ENCODE data around the gene PDE8A.
"Not testable (repeated sequence)": the region's sequence is repeated elsewhere in the genome, so short reads cannot be mapped to it uniquely, and the experiment has no call there.

The PDE8A gene

DNA sequence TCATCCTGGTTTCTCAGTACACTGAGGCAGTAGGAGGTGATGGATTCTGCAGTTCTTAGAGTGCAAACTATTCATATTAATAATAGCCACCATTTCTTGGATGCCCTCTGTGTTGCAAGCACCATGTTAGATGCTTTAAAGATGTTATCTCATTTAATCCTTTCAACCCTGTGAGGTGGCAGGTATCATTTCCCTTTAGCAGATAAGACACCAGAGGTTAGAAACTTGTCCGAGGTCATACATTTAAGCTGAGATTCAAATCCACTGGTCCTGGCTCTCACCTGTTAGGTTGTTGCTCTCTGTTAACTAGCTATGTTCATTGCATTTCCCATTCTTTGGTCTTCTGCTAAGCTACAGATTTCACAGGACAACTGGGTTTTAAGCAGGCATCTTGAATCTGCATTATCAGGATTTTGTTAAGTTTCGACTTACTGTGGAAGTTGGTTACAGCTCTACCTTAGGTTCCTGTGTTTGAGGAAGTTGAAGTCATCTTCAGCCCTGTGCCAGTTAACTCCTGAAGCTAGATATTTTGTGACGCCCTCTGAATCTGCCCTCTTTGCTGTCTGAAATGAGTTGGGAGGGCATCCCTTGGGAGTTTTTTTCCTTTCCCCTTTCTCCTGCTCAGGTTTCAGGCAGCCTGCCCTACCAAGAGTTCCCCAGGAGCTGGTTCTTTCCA, 6.4 kb downstream of the PDE8A start:
- WGBS, 2 experiments: 91 to 95% methylated on average over 3 of the region's 3 CpGs
- H3K27me3 ChIP-seq (ENCODE audit: control insufficient read depth, insufficient read depth, low read length, poor library complexity, severe bottlenecking): peaks cover 25% of the 10 kb centered on the region
- H3K9me3 ChIP-seq (ENCODE audit: control insufficient read depth, low read length): no peaks in the 10 kb centered on the region
- H3K36me3 ChIP-seq (ENCODE audit: control insufficient read depth, insufficient read depth, low read length): no peaks in the 10 kb centered on the region
- H3K4me3 ChIP-seq (ENCODE audit: insufficient read depth, low read depth, low read length): no peak overlapping the region
- no peaks in the 10 kb centered on the region for H3K4me1 ChIP-seq (ENCODE audit: control insufficient read depth, insufficient read depth, low read length)
- H3K27ac ChIP-seq (ENCODE audit: insufficient read depth, low read depth, low read length, poor library complexity, severe bottlenecking): no peak overlapping the region

DNA sequence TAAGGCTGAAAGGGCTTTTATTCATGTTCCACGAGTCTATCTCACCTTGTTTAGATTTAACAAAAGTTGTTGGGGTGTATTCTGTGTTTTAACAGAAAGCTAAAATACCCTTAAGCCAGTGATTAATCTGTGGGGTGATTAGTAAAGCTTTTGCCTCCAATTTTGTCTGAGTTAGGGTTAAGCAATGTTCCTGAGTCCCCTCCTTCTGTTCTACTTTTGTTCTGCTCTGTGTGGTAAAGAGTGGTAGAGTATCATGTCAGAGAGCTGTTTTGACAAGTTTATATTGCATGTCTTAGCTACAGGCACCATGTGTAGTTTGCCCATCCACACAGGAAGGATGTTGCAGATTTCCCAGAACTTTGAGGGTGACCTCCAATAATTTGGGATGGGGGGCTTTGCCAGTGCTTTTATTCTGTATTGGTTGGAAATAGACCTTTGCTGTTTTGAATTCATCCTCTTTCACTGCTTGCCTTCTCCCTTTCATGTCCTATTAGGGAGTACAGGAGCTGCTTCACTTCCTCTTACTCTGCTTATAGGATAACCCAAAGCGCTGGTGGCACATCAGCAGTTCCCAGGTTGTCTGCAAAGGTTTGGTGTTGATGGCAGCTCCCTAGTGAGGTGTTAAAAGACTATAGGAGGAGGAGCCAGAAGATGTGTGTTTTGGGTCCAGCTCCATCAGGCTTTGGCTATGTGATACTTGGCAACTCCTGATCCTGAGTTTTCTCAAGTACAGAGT, 7.4 kb downstream of the PDE8A start:
- H3K36me3 ChIP-seq (ENCODE audit: control insufficient read depth, insufficient read depth, low read length): no peaks in the 10 kb centered on the region
- H3K4me1 ChIP-seq (ENCODE audit: control insufficient read depth, insufficient read depth, low read length): no peaks in the 10 kb centered on the region
- no peak overlapping the region for H3K4me3 ChIP-seq (ENCODE audit: insufficient read depth, low read depth, low read length)
- peaks cover 15% of the 10 kb centered on the region for H3K27me3 ChIP-seq (ENCODE audit: control insufficient read depth, insufficient read depth, low read length, poor library complexity, severe bottlenecking)
- H3K27ac ChIP-seq (ENCODE audit: insufficient read depth, low read depth, low read length, poor library complexity, severe bottlenecking): no peak overlapping the region
- WGBS, 2 experiments: 95 to 100% methylated on average over 2 of the region's 2 CpGs
- no peaks in the 10 kb centered on the region for H3K9me3 ChIP-seq (ENCODE audit: control insufficient read depth, low read length)

DNA sequence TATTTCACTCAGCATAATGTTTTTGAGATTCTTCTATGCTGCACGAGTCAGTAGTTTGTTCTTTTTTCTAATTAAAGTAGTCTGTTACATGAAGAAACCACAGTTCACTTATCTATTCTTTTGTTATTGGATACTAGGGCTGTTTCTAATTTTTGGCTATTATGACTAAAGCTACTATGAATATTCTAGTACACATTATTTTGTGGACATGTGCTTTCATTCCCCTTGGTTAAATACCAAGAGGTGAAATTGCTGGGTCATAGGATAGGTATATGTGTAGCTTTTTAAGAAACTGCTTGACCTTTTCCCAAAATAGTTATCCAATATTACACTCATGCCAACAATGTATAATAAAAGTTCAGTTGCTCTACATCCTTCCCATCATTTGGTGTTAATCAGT, 8.9 kb downstream of the PDE8A start:
- no peak overlapping the region for H3K27ac ChIP-seq (ENCODE audit: insufficient read depth, low read depth, low read length, poor library complexity, severe bottlenecking)
- no peak overlapping the region for H3K4me3 ChIP-seq (ENCODE audit: insufficient read depth, low read depth, low read length)
- H3K9me3 ChIP-seq (ENCODE audit: control insufficient read depth, low read length): no peaks in the 10 kb centered on the region
- no peaks in the 10 kb centered on the region for H3K4me1 ChIP-seq (ENCODE audit: control insufficient read depth, insufficient read depth, low read length)
- 60% methylated on average over 1 of the region's 1 CpG; no CpG with 5 or more reads in 1 of the 2 experiments for WGBS, 2 experiments
- H3K36me3 ChIP-seq (ENCODE audit: control insufficient read depth, insufficient read depth, low read length): no peaks in the 10 kb centered on the region
- H3K27me3 ChIP-seq (ENCODE audit: control insufficient read depth, insufficient read depth, low read length, poor library complexity, severe bottlenecking): peaks cover under 1% of the 10 kb centered on the region

DNA sequence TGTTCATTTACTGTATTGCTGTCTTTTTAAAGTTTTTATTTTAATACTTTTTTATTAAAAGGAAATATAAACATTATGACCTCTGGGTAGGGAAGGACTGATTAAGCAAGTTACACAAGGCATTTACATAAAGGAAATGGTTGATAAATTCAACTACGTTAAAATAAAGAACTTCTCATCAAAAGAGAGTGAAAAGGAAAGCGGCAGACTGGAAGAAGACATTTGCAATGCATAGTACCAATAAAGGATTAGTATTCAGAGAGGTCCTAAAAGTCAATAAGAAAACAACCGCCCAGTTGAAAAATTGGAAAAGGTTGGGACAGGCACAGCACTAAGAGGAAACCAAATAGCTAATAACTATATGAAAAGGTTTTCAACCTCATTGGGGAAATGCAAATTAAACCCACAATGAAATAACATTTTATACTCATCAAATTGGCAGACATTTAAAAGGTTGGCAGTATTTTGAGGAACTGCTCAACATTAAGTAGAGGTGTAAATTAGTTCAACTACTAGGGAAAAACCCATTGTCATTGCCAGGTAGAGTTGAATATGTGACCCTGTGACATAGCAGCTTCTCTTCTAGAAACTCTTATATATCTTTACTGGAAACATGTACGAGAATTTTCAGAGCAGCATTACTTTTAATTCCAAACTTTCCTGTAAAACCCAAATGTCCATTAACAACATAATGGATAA, 9.5 kb downstream of the PDE8A start:
- Histone ChIP-seq H3K4me3 (ENCODE audit: insufficient read depth, low read depth, low read length) (no peak overlapping the region), H3K9me3 (ENCODE audit: control insufficient read depth, low read length) (no peaks in the 10 kb centered on the region), H3K27ac (ENCODE audit: insufficient read depth, low read depth, low read length, poor library complexity, severe bottlenecking) (no peak overlapping the region), H3K27me3 (ENCODE audit: control insufficient read depth, insufficient read depth, low read length, poor library complexity, severe bottlenecking) (no peaks in the 10 kb centered on the region), H3K36me3 (ENCODE audit: control insufficient read depth, insufficient read depth, low read length) (no peaks in the 10 kb centered on the region), H3K4me1 (ENCODE audit: control insufficient read depth, insufficient read depth, low read length) (no peaks in the 10 kb centered on the region)
- WGBS, 2 experiments: 83 to 87% methylated on average over 3 to 4 of the region's 4 CpGs

DNA sequence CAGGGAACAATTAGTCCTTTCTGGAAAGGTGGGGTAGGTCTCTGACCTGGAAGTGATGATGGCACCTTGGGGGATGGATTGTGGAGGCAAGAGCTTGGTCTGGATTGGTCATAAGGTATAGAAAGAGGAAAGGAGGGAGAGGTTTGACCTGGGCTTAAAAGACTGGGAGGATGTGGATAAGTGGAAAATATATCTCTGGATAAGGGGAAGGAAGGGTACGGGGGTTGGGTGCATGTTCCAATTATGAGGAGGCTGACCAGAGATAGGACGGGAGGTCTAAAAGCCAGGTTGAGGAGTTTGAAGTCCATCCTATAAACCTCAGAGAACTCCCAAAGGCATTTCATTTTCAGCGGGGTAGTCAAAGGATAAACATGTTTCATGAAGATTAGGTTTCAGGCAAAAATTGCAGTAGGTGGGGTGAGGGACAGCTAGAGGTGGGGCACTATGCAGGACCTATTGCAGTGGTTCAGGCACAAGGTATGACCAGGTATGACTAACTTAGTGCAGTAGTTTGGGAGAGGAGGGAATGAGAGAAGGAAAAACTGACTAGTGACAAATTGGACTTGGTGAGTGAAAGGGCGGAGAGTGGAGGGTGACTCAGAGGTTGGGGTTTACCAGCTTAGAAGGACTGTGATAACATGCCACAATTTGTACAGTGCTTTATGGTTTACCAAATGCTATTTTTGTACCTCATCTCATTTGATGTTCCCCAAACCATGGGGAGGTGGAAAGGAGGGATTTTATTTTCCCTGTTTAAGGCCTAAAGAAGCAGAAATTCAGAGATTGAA, 10.7 kb downstream of the PDE8A start:
- 87 to 97% methylated on average over 4 of the region's 4 CpGs for WGBS, 2 experiments
- H3K4me1 ChIP-seq (ENCODE audit: control insufficient read depth, insufficient read depth, low read length): no peaks in the 10 kb centered on the region
- no peaks in the 10 kb centered on the region for H3K9me3 ChIP-seq (ENCODE audit: control insufficient read depth, low read length)
- no peaks in the 10 kb centered on the region for H3K27me3 ChIP-seq (ENCODE audit: control insufficient read depth, insufficient read depth, low read length, poor library complexity, severe bottlenecking)
- H3K4me3 ChIP-seq (ENCODE audit: insufficient read depth, low read depth, low read length): no peak overlapping the region
- no peaks in the 10 kb centered on the region for H3K36me3 ChIP-seq (ENCODE audit: control insufficient read depth, insufficient read depth, low read length)
- no peak overlapping the region for H3K27ac ChIP-seq (ENCODE audit: insufficient read depth, low read depth, low read length, poor library complexity, severe bottlenecking)

DNA sequence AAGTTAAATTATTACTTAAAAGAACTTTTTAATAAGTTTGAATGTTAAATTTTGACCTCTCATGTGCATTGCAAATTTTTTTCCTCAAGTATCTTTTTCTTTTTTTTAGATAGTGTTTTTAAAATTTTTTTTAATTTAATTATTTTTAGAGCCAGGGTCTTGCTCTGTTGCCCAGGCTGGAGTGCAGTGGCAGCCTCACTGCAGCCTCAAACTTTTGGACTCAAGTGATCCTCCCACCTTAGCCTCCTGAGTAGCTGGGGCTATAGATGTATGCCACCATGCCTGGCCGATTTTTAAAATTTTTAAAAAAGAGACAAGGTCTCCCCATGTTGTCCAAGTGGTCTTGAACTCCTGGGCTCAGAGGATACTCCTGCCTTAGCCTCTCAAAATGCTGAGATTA, 14.4 kb downstream of the PDE8A start:
- Histone ChIP-seq H3K4me3 (ENCODE audit: insufficient read depth, low read depth, low read length) (no peak overlapping the region), H3K27ac (ENCODE audit: insufficient read depth, low read depth, low read length, poor library complexity, severe bottlenecking) (no peak overlapping the region), H3K36me3 (ENCODE audit: control insufficient read depth, insufficient read depth, low read length) (no peaks in the 10 kb centered on the region), H3K9me3 (ENCODE audit: control insufficient read depth, low read length) (no peaks in the 10 kb centered on the region), H3K27me3 (ENCODE audit: control insufficient read depth, insufficient read depth, low read length, poor library complexity, severe bottlenecking) (no peaks in the 10 kb centered on the region), H3K4me1 (ENCODE audit: control insufficient read depth, insufficient read depth, low read length) (no peaks in the 10 kb centered on the region)
- 83 to 91% methylated on average over 1 of the region's 1 CpG for WGBS, 2 experiments

DNA sequence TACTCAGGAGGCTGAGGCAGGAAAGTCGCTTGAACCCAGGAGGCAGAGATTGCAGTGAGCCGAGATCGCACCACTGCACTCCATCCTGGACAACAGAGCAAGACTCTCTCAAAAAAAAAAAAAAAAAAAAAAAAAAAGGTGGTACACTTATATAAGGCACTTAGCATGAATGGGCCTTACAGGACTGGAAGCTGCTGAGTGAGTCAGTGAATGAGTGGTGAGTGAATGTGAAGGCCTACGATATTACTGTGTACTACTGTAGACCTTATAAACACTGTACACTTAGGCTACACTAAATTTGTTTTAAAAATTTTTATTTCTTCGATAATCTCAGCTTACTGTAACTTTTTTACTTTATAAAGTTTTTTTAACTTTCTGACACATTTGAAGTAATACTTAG, 15.1 kb downstream of the PDE8A start:
- H3K36me3 ChIP-seq (ENCODE audit: control insufficient read depth, insufficient read depth, low read length); H3K4me1 ChIP-seq (ENCODE audit: control insufficient read depth, insufficient read depth, low read length); H3K27ac ChIP-seq (ENCODE audit: insufficient read depth, low read depth, low read length, poor library complexity, severe bottlenecking); H3K9me3 ChIP-seq (ENCODE audit: control insufficient read depth, low read length); H3K4me3 ChIP-seq (ENCODE audit: insufficient read depth, low read depth, low read length); H3K27me3 ChIP-seq (ENCODE audit: control insufficient read depth, insufficient read depth, low read length, poor library complexity, severe bottlenecking): not testable (repeated sequence)
- 99 to 100% methylated on average over 1 to 5 of the region's 5 CpGs for WGBS, 2 experiments

DNA sequence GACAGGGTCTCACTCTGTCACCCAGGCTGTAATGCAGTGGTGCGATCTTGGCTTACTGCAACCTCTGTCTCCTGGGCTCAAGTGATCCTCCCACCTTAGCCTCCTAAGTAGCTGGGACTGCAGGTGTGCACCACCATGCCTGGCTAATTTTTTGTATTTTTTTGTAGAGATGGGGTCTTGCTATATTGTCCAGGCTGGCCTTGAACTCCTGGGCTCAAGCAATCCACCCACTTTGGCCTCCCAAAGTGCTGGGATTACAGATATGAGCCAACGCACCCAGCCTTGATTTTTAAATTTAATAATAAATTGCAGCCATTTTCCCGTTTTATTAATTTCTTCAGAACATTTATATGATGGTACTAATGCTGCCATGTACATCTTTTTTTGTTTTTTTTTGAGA, 15.6 kb downstream of the PDE8A start:
- not testable (repeated sequence) for H3K36me3 ChIP-seq (ENCODE audit: control insufficient read depth, insufficient read depth, low read length); H3K4me1 ChIP-seq (ENCODE audit: control insufficient read depth, insufficient read depth, low read length); H3K4me3 ChIP-seq (ENCODE audit: insufficient read depth, low read depth, low read length); H3K9me3 ChIP-seq (ENCODE audit: control insufficient read depth, low read length); H3K27ac ChIP-seq (ENCODE audit: insufficient read depth, low read depth, low read length, poor library complexity, severe bottlenecking); H3K27me3 ChIP-seq (ENCODE audit: control insufficient read depth, insufficient read depth, low read length, poor library complexity, severe bottlenecking)
- WGBS, 2 experiments: 88 to 90% methylated on average over 2 to 3 of the region's 3 CpGs

DNA sequence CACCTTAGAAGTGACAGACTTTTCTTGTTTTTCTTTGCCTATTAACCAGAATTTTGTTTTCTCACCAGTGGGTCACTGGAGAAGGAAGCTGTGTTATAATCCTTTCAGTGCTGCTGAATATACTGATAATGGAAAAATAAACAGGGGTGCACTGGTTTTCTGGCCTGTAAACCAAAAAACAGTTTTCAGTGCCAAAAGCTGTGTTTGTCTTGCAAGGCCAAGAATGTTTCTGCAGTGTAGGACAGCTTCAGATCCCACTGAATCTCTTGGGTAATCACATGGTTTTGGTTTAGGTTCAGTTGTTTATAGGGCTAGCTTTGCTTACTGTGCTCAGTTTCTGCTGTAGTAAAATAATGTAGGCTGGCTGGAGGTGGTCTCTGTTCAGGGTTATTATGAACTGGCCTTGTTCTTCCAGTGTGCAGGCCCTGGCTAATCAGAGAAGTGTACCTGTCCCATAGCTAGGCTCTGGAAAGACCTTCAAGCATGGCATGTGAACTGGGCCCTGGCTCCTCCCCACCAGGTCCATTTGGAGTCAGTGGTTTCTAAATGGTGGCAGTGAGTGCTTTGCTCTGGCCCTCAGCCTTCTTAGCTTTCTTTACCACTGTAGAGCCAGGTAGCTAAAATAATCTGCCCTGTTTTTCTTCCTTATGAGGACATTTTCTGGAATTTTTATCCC, 18.7 kb downstream of the PDE8A start:
- no peak overlapping the region for H3K27ac ChIP-seq (ENCODE audit: insufficient read depth, low read depth, low read length, poor library complexity, severe bottlenecking)
- no peak overlapping the region for H3K4me3 ChIP-seq (ENCODE audit: insufficient read depth, low read depth, low read length)
- no peaks in the 10 kb centered on the region for H3K4me1 ChIP-seq (ENCODE audit: control insufficient read depth, insufficient read depth, low read length)
- no peaks in the 10 kb centered on the region for H3K9me3 ChIP-seq (ENCODE audit: control insufficient read depth, low read length)
- H3K27me3 ChIP-seq (ENCODE audit: control insufficient read depth, insufficient read depth, low read length, poor library complexity, severe bottlenecking): no peaks in the 10 kb centered on the region
- no peaks in the 10 kb centered on the region for H3K36me3 ChIP-seq (ENCODE audit: control insufficient read depth, insufficient read depth, low read length)

All from ectodermal cell (in vitro differentiated cells).